NCI-H1092 treated with DMSO at 0.1 percent for 48 hours (cell line): Measurements from ENCODE around the gene PAMR1.

Source experiments
- DNase-seq: peaks from one replicate; lab custom pipeline; 2025; lab: John Stamatoyannopoulos, UW

The PAMR1 gene

GRCh38 chr11:35436581-35437250 lies 88.7 kb downstream of the PAMR1 start:
- no peak for DNase-seq

- DNase-seq, result no peak
Measured at GRCh38 chr11:35433588-35433987, 91.8 kb downstream of the PAMR1 start.

GRCh38 chr11:35432464-35432863 lies 93.0 kb downstream of the PAMR1 start:
- no peak for DNase-seq

GRCh38 chr11:35427071-35427470 lies 98.3 kb downstream of the PAMR1 start:
- peak; percentile 55 for DNase-seq

- DNase-seq, result no peak
Measured at GRCh38 chr11:35426351-35426750, 99.1 kb downstream of the PAMR1 start.

- DNase-seq, result no peak
Measured at GRCh38 chr11:35425603-35426212, 99.7 kb downstream of the PAMR1 start.

- no peak for DNase-seq
Measured at GRCh38 chr11:35424157-35424940, 101.1 kb downstream of the PAMR1 start.

GRCh38 chr11:35420371-35420770 lies 105.0 kb downstream of the PAMR1 start:
- no peak for DNase-seq

GRCh38 chr11:35419830-35420333 lies 105.5 kb downstream of the PAMR1 start:
- no peak for DNase-seq

GRCh38 chr11:35419184-35419829 lies 106.1 kb downstream of the PAMR1 start, which contains the start of gene SLC1A2:
TSS of gene SLC1A2 (minus strand) at chr11:35419558. CDS start at chr11:35418966, 592 bp downstream.
- peak; percentile 56 for DNase-seq

GRCh38 chr11:35418282-35419183 lies 106.9 kb downstream of the PAMR1 start:
- DNase-seq, result peak; percentile 12

GRCh38 chr11:35415487-35415886 lies 109.9 kb downstream of the PAMR1 start:
- no peak for DNase-seq

GRCh38 chr11:35414776-35415175 lies 110.6 kb downstream of the PAMR1 start:
- DNase-seq, result no peak

- DNase-seq, result no peak
Measured at GRCh38 chr11:35414311-35414710, 111.1 kb downstream of the PAMR1 start.

- DNase-seq, result no peak
Measured at GRCh38 chr11:35413598-35413997, 111.8 kb downstream of the PAMR1 start.

- peak; percentile 24 for DNase-seq
Measured at GRCh38 chr11:35412285-35412684, 113.1 kb downstream of the PAMR1 start.

- no peak for DNase-seq
Measured at GRCh38 chr11:35407041-35407440, 118.4 kb downstream of the PAMR1 start.

GRCh38 chr11:35404388-35404775 lies 121.0 kb downstream of the PAMR1 start:
- DNase-seq, result peak; percentile 1

GRCh38 chr11:35403765-35404387 lies 121.5 kb downstream of the PAMR1 start:
- DNase-seq, result no peak

- DNase-seq, result no peak
Measured at GRCh38 chr11:35402751-35403660, 122.4 kb downstream of the PAMR1 start.
